Measurements from ENCODE around the gene FAM217A.

- TF ChIP-seq ZNF274 (IDR thresholded peaks at IDR 0.05; ENCODE audit: low read depth, low read length) = no peak
- TF ChIP-seq SUZ12 (IDR thresholded peaks at IDR 0.05; ENCODE audit: extremely low read depth, insufficient read depth, insufficient read length) = no peak
These were observed 29.7 kb upstream of the FAM217A start for GRCh38 chr6:4108561-4109093.
